GM19099 (cell line): ENCODE results near the gene REPIN1.
A peak's percentile ranks its signal among the peaks of the same experiment; 100 is the strongest.

Experiments
- POLR2A ChIP-seq: IDR thresholded peaks from 3 replicates; pipeline ENCODE4 v1.6.1; 2011; ENCODE audit warnings: low read depth; ENCODE audit not compliant: insufficient read length; ENCODE audit errors: extremely low read depth

The REPIN1 gene

DNA sequence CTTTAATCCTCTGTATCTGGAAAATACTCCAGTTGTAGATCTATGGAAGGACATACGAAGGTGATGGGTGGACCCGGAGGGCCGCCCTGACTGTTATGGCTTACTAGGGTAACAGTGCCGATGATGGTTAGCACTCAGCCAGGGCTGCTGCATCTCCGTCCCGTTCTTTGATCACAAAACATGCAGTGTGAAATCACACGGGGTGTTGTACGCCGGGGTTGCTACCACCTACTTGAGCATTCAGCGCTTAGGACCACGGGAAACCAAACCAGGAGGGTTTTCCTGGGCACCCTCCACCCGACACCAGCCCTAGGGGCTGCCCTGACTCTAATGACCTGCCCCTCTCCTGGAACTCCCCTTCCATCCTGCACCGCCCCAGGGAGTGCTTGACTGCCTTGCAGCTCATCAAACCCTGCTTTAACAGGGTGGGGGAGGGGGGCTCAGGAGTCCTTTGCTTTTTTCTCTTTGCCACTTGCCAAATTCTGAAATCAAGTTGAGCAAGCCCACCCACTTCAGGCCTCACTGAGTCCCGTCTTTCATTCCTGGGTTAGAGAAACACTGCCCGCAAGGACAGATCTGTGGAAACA lies 30.9 kb downstream of the REPIN1 start:
- TF ChIP-seq POLR2A: no peak

DNA sequence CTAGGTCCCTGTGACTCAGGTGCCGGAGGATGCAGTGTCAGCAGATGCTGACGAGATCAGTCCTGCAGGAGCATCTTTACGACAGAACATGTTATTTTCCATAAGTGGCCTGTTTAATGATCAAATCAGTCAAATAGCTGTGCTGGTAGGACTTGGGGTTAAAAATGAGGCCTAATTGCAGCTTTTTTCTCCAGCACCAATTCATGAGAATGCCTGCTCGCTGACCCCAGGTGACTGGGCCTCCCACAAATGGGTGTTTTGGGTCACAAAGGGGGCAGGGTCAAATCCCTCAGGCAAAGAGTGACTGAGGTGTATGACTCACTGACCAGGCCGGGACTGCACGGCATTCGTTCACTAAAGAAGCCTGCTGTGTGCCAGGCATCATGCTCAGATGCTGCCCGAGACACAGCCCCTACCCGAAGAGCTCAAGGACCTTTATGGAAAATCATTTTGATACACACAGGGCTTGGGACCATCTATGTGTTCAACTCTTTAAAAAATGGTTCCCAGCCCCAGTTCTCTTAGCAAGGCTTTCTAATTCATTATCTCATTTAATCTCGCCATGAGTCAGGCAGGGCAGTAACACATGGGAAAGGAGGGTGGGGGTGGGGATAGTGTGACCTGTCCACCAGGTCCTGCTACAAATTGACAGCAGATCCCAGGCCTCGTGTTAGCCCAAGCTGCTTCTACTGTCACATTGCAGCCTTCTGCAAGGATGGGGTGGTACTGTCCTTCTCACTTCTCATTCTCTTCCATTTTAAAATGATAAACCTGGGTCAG lies 31.6 kb downstream of the REPIN1 start:
- TF ChIP-seq POLR2A: no peak

DNA sequence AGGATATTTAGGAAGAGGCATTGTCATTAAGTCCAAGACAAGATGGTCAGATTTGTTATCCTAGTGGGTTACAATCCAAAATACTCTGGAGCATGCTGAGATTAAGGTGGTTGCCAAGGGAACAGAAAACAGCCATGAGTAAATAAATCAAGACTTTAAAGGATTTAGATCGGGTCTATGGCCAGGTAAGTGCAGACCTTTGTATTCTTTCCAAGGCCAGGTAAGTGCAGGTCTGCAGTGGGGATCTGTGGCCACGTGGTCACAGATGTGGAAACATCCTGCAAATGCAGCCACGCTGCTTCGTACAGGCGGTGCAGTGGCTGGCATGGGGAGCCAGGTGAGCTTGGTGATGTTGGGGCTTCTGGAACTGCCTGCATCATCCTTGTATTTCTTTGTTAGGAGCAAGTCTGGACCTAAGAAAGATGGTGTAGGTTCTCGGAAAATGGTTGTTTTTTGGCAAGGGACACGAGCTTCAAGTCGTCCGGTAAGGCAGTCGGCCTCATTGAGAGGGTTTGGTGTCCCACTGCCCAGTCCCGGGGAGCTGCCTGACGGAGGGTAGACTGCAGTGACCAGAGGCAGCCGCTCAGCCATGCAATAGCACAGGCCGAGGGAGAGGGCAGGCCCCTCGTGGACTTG lies 32.3 kb downstream of the REPIN1 start:
- TF ChIP-seq POLR2A: no peak

DNA sequence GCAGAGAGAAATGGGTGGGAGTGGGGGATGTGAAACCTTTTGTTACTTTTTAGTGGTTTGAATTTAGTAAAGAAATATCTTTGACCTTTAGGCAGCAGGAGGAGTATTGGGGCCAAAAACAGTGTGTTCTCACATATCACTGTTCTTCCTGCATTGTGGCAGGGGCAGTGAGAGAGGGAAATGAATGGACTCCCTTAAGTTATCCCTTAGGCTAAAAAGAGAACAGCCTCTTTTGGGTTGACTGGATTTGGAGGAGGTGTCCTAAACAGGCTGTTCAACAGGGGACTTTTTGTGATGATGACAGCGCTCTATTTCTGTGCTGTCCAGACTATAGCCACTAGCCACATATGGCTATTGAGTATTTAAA lies 32.8 kb downstream of the REPIN1 start:
- TF ChIP-seq POLR2A: no peak

DNA sequence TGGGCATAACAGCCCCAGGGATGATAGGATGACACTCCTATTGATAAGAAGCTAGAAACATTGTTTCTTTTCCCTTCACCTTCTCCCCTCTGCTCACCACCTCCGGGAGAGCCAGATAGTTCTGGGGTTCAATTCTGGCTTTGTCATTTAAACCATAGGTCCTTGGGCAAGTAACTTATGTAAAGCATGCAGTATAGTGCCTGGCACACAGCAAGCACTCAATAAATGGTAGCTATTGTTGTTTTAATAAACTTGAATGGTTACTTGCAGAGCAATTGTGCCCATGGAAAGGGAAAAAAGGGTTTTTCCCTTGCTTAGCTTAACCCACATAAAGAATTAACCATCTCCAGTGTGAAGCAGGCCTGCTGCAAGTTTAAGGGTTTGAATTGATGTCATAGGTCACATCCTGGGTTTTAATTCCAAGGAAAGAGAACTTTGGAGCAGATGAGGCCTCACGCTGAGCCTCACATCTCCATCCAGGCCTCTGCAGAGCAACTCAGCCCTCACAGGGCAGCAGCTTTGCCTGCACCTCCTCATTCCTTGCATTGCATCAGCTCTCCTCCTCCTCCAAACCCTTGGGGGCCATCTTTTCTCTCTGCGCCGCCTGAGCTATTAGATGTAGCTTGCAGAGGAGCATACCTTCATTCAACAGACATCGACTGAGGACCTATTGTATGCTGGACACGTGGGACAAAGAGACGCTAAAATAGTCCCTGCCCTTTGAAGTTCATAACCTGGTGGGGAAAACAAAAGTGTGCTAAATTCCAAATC lies 33.4 kb downstream of the REPIN1 start:
- no peak for TF ChIP-seq POLR2A

DNA sequence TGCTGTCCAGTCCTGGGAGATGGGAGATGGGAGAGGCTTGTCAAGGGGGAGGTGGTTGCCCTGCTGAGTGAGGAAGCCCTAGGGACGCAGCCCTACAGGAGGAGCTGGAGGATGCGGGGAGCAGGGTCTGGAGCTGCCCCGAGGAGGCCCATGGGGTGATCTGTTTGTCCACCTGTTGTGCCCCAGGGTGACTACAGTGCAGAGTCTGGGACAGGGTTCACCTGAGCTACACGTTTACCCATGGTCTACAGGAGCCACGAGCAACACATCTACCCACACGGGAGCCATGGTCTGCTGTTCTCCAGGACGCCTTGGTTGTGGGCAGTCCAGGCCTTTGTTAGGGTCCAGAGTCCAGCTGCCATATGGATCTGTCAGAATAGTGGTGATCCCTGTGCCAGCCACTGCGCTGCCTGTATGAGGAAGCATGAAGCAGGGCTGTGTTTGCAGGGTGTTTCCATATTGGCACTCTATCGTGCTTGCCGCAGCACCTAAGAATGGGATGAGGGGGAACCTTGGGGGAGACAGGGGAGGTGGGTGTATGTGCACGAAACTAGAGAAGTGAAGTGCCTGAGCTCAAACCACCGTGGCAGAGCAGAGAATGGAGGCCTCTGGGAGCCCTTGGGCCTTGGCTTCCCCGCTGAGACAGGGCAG lies 34.2 kb downstream of the REPIN1 start:
- TF ChIP-seq POLR2A: no peak

DNA sequence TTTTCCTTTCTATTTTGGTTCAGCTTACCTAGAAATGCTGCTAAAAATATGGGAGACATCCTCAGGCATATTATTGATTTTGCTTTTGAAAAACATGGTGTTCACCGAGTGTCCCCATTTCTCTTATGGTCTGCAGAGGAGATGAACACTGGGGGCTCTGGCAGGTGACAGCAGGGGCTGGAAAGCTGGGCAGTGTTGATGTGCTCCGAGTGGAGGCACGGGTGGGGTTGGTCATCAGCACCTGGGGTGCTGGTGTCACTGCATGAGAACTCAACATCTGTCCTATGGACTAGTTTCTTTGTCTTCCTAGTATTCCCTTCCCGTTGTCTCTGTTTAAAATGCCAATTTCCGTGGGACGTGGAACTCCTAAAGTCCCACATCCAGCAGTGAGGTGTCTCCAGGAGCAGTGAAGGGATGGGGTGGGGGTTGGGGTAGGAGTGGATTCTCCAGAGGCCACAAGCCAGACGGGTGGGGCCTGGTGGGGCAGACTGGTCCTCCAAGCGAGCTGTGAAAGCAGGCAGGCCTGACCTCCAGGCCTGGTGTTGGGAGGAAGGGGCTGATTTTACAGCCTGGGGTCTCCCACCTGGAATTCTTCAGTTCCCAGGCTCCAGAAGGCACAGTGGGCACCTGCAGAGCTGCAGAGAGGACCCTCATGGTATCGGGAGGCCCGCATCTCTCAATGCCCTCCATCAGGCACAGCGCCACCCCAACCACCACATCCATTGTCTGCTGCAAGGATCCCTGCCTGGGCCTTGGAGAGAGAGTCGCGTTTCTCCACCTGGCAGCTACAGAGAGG lies 35.0 kb downstream of the REPIN1 start:
- TF ChIP-seq POLR2A: no peak

DNA sequence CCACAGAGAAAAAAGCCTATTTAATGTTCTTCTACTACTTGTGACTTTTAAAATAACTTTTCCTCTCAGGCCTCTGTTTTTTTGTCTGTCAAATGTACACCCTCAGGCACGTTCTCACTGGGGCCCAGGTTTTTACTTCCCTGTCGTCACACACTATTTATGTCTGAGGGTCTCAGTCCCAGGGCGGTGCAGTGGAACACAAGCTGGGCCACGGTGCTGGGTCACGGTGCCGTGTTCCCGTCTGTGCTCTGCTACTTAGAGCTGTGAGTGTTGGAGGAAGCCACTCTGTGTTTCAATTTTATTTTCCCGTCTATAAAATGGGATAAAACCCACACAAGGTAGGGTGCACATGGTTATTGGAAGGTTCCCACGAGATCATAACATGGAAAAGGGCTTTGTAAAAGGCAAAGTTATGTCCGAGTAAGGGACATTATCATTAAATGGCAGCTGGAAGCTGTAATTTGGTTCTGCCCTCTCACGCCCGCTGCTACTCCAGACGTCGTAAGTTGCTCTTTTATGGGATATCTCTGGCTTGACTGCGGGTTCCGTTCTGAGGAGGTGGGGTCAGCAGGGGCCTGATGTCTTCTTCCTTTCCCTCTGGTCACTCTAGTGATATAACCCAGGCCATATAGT lies 35.7 kb downstream of the REPIN1 start:
- no peak for TF ChIP-seq POLR2A

DNA sequence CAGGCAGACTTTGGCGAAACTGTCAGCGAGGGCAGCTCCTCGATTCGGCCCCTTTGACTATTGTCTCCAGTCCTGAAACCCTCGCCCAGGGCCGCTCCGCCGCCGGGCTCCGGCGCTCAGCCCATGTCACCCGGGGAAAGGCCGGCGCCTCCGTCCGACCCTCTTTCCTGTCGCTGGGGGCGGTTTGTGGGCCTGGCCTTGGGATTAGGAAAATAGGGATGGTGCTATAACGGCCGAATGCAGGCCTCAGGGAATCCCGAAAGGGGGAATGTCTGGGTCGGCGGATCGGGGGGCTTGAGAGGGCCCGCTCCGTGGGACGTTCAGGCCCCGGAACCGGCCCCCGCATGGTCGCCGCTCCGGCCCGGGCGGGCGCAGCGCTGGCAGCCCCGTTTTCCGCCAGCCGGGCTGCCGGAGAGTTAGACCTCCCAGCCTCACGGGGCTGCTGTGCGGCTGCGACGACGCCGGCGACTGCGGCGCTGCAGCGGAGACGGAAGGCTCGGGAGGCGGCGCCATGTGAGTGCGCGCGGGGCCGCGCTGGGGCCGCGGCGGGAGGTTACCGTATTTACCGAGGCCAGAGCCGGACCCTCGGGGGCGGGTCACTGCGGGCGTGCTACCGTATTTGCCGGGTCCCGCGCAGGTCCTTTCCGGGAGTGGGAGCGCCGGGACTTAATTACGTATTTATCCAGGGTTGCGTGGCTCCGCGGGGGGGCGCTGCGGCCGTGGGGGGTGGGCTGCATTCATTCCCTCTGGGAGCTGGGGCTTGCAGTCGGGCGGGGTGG lies 36.4 kb downstream of the REPIN1 start:
- peak; percentile 93 for TF ChIP-seq POLR2A

DNA sequence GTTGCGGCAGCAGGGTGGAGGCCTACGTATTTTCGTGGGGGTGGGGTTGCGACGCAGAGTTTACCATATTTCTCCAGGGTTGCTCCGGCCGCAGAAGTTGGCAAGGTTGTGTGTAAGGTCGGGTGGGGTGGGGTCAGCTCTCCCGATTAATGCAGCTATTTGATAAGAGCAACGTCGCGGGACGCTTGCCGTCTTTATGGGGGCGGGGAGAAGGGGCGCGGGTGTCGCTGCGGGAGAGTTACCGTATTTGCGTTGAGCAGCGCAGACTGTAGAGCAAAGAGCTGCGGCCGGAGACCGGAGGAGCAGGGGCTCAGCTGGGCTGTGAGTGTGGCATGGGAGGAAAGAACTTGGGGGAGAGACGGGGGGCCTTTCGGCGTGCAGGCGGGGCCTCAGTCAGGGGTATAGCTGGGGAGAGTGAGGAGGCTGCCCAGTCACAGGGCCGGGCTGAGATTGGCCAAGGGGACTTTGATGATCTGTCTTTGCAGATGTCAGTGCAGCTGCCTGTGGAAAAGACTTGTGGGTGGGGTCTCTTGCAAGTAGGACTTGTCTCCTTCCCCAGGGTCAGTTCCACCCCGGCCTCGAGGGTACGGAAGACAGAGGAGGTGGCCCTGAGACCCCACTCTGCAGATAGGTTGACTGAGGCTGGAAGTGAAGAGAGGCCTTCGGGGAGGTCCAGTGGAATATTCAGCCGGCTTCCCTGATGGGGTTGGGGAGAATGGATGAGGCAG lies 37.1 kb downstream of the REPIN1 start:
- TF ChIP-seq POLR2A: peak; percentile 24

DNA sequence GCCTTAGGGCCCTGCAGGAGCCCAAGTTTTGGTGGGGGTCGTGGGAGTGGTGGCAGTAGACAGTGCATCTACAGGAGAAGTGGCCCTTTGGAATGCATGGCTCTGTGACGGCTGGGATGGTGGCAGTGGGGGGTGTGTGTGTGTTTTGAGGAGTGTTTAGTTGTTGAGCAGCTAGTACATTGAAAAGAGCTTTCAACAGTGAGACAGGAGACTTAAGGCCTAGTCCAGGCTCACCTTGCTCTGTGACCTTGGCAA lies 37.6 kb downstream of the REPIN1 start:
- TF ChIP-seq POLR2A: no peak

DNA sequence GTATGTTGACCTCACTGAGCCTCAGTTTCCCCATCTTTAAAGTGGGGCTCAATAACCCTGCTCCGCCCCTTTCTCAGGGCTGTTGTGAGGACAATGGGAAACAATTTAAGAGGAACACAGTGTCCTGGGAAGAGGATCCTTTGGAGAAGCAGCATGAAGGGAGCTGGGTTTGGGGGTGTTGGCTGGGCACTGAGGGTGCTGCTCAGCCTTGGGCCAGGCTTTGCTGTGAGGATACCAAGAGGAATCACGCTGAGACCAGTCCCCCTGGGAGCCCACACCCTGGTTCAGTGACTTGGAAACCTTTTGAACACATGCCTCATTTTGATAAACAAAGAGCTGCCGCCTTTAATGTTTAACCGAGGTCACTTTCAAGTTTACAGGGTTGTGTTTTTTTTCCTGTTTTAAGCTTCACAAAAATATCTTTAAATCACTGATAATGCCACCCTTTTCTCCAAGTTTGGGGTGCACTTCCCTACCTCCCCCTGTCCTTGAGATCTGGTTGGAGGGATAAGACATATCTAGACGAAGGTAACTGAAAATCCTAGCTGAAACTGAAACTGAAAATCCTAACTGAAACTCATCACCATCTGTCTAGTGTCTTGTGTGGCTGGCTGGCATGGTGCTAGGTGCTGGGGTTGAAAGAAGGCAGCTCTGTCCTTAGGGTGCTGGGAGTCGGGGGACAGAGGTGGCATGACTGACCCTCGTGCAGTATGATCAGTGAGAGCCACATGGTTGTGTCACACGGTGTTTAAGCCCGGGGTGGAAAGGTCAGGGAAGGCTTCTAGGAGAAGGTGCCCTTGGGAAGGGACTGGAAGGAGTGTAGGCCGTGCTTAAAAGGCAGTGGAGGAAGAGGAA lies 38.2 kb downstream of the REPIN1 start:
- TF ChIP-seq POLR2A: peak; percentile 43
